ENCODE measurements around the gene TMEM205. TPM values are rescaled to one million over a fixed set of nuclear protein-coding genes. Genes with fewer than 3 reads are reported as not detected.

TMEM205 gene
- total and polyA plus RNA-seq, 2 experiments from 2014 or later, result 84.6 to 152 TPM

DNA sequence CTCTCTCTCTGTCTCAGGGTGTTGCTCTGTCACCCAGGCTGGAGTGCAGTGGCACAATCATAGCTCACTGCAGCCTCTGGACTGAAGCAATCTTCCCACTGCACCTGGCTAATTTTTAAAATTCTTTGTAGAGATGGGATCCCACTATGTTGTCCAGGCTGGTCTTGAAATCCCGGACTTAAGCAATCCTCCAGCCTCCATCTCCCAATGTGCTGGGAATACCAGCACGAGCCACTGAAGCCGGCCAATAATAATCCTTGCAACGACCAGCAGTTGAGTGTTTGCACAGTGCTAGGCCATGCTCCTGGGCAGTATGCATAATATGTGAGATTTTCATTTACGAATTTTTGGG, 38.7 kb upstream of the TMEM205 start:
- Histone ChIP-seq H2AFZ (no peak overlapping the region), H3F3A (ENCODE audit: insufficient read depth) (no peaks in the 10 kb centered on the region), H3K27ac (no peak overlapping the region), H4K20me1 (ENCODE audit: insufficient read depth) (no peaks in the 10 kb centered on the region), H3K27me3 (replicated peaks; ENCODE audit: insufficient read depth) (no peaks in the 10 kb centered on the region), H3K9ac (no peak overlapping the region), H3K4me1 (ENCODE audit: insufficient read depth) (no peaks in the 10 kb centered on the region), H3K9me3 (ENCODE audit: low read depth) (no peaks in the 10 kb centered on the region), H3K36me3 (ENCODE audit: low read depth) (no peaks in the 10 kb centered on the region), H3K9me2 (ENCODE audit: insufficient read depth) (no peaks in the 10 kb centered on the region), H3K4me2 (ENCODE audit: unreplicated experiment) (no peak overlapping the region), H3K79me2 (ENCODE audit: insufficient read depth) (peaks cover 7% of the 10 kb centered on the region; the same call in 1 of the 2 replicates), H3K4me3 (no peak overlapping the region)
- no peak for DNase-seq
- WGBS, 2 experiments (ENCODE audit: low coverage in 1 of 2, low lambda C conversion rate in 2 of 2, missing lambda C conversion rate in 2 of 2), result 62 to 68% methylated on average over 5 of the region's 5 CpGs
- TF ChIP-seq EZH2 (IDR thresholded peaks at IDR 0.05; ENCODE audit: insufficient read depth, poor library complexity, severe bottlenecking), result no peak
- no peak for TF ChIP-seq EZH2phosphoT487 (IDR thresholded peaks at IDR 0.05; ENCODE audit: insufficient read depth, low read depth)
- in situ Hi-C loops (cut with MboI), result no loop called here

DNA sequence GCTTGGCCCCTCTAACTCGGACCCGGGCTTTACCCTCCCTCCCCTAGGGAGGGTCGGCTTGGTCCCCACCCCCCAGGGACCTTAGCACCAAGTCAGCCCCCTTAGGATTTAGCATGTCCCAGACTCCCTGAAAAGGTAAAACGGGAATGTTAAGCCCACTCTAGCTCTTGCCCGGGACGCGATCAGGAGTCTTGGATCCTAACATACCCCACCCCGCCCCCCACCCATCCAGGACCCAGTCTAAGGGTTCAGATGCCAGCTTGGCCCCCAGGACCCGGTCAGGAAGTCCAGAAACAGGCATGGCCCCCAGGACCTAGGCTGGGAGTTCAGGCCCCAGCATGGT, 37.6 kb upstream of the TMEM205 start:
- Histone ChIP-seq H3K79me2 (ENCODE audit: insufficient read depth) (peaks cover 7% of the 10 kb centered on the region; the same call in 1 of the 2 replicates), H3K36me3 (ENCODE audit: low read depth) (no peaks in the 10 kb centered on the region), H3K9me3 (ENCODE audit: low read depth) (no peaks in the 10 kb centered on the region), H3F3A (ENCODE audit: insufficient read depth) (0 out of 2 replicates have a peak, but pooled peaks cover 6% of the 10 kb centered on the region), H3K4me2 (ENCODE audit: unreplicated experiment) (no peak overlapping the region), H3K9me2 (ENCODE audit: insufficient read depth) (no peaks in the 10 kb centered on the region), H3K9ac (no peak overlapping the region), H3K27ac (no peak overlapping the region), H4K20me1 (ENCODE audit: insufficient read depth) (no peaks in the 10 kb centered on the region), H3K27me3 (replicated peaks; ENCODE audit: insufficient read depth) (no peaks in the 10 kb centered on the region), H2AFZ (peak overlapping the region; percentile 34; the same call in 1 of the 2 replicates), H3K4me3 (no peak overlapping the region), H3K4me1 (ENCODE audit: insufficient read depth) (peaks cover 5% of the 10 kb centered on the region; the same call in 1 of the 2 replicates)
- DNase-seq, result no peak
- WGBS, 2 experiments (ENCODE audit: low coverage in 1 of 2, low lambda C conversion rate in 2 of 2, missing lambda C conversion rate in 2 of 2), result 2 to 5% methylated on average over 8 of the region's 9 CpGs
- in situ Hi-C loops (cut with MboI), result no loop called here
- TF ChIP-seq EZH2phosphoT487 (IDR thresholded peaks at IDR 0.05; ENCODE audit: insufficient read depth, low read depth) (no peak), EZH2 (IDR thresholded peaks at IDR 0.05; ENCODE audit: insufficient read depth, poor library complexity, severe bottlenecking) (no peak)

DNA sequence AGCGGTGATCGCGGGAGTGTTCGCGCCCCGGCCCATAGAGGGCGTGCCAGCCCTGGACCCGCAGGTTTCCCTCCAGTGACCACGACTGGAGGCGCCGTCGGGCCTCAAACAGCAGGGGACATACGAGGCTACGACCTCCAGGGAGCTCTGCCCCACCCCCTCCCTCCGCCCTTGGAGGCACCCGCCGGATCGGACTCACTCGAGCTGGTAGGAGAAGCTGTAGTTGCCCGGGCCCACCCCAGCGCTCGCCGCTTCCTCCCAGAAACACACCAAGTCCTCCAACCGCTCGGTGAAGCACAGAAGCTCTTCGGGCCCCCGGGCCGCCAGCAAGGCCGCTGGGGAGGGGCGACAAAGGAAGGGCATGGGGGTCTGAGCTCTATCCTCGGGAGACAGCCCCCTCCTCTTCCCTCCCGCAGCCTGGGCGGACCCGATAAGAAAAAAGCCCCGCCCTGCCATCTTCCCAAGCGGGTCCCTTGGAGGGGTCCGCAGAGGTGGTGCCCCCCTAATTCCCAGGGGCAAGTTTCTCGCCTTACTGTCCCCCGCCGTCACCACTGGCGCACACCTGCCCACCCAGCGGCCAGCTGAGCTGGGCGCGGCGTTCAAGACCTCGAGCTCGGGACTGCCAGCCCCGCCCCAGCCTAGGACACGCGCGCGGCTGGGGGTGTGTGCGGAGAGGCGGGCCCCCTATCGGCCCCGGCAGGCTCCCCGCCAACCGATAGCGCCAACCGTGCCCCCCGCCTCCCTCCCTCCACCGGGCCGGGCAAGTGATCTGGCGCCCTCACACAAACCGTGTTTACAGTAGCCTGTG, 37.0 kb upstream of the TMEM205 start:
- H3K27ac ChIP-seq, result no peak overlapping the region
- WGBS, 2 experiments (ENCODE audit: low coverage in 1 of 2, low lambda C conversion rate in 2 of 2, missing lambda C conversion rate in 2 of 2), result 2 to 4% methylated on average over 42 to 51 of the region's 65 CpGs
- no peaks in the 10 kb centered on the region for H3K36me3 ChIP-seq (ENCODE audit: low read depth)
- no peaks in the 10 kb centered on the region for H3K27me3 ChIP-seq (replicated peaks; ENCODE audit: insufficient read depth)
- no peak for TF ChIP-seq EZH2 (IDR thresholded peaks at IDR 0.05; ENCODE audit: insufficient read depth, poor library complexity, severe bottlenecking)
- TF ChIP-seq EZH2phosphoT487 (IDR thresholded peaks at IDR 0.05; ENCODE audit: insufficient read depth, low read depth), result no peak
- H3F3A ChIP-seq (ENCODE audit: insufficient read depth), result peaks cover 11% of the 10 kb centered on the region
- no peak overlapping the region for H3K9ac ChIP-seq
- H3K9me2 ChIP-seq (ENCODE audit: insufficient read depth), result no peaks in the 10 kb centered on the region
- peak overlapping the region; percentile 34 for H2AFZ ChIP-seq
- H3K4me1 ChIP-seq (ENCODE audit: insufficient read depth), result peaks cover 10% of the 10 kb centered on the region
- DNase-seq, result peak; percentile 55
- H3K4me3 ChIP-seq, result no peak overlapping the region
- no peaks in the 10 kb centered on the region for H4K20me1 ChIP-seq (ENCODE audit: insufficient read depth)
- in situ Hi-C loops (cut with MboI), result no loop called here
- peaks cover 7% of the 10 kb centered on the region; the same call in 1 of the 2 replicates for H3K79me2 ChIP-seq (ENCODE audit: insufficient read depth)
- H3K4me2 ChIP-seq (ENCODE audit: unreplicated experiment), result no peak overlapping the region
- no peaks in the 10 kb centered on the region for H3K9me3 ChIP-seq (ENCODE audit: low read depth)

DNA sequence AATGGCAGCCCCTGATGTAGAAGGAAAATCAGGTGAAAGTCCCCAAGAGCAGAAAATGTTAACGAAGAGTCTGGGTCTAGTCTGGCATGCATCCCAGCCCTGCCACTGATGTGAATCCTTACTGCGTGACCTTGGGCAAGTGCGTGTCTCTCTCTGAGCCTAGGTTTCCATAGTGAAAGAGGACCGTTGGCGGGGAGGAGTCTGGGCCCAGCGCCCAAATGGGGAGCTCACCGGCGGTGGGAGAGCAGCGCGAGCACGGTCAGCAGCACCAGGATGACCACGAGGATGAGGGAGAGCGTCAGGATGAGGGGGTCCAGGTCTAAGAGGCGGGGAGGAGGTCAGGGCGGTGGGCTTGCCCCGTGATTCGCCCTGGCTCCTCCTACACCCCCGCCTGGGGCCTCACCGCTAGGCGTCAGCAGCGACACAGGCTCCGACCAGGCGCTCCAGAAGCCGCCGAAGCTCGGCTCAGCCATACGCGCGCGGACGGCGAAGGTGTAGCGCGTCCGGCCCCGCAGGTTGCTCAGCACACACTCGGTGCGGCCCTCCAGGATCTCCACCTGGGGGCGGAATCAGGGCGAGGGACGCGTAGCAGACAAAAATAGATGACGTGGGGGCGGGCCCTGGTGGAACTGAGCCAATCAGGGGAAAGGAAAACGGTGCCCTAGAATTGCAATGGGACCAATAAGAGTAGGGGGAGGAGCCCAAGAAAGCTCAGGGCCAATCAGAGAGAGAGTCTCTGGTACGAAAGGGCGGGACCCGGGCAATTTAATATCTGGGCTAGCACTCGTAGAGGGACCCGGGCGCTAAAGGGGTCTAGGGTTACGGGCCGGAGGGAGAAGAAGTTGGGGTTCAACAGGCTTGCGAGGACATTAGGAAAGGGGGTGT, 34.8 kb upstream of the TMEM205 start:
- peak; percentile 97 for DNase-seq
- Histone ChIP-seq H3K4me1 (ENCODE audit: insufficient read depth) (peaks cover 25% of the 10 kb centered on the region), H3K9me2 (ENCODE audit: insufficient read depth) (no peaks in the 10 kb centered on the region), H3K36me3 (ENCODE audit: low read depth) (no peaks in the 10 kb centered on the region), H3K27ac (peak overlapping the region; percentile 51), H2AFZ (peak overlapping the region; percentile 87), H3K4me2 (ENCODE audit: unreplicated experiment) (peak overlapping the region; percentile 89), H4K20me1 (ENCODE audit: insufficient read depth) (no peaks in the 10 kb centered on the region), H3K9ac (peak overlapping the region; percentile 80), H3K9me3 (ENCODE audit: low read depth) (no peaks in the 10 kb centered on the region), H3F3A (ENCODE audit: insufficient read depth) (peaks cover 24% of the 10 kb centered on the region), H3K27me3 (replicated peaks; ENCODE audit: insufficient read depth) (no peaks in the 10 kb centered on the region), H3K4me3 (peak overlapping the region; percentile 83), H3K79me2 (ENCODE audit: insufficient read depth) (peaks cover 7% of the 10 kb centered on the region; the same call in 1 of the 2 replicates)
- WGBS, 2 experiments (ENCODE audit: low coverage in 1 of 2, low lambda C conversion rate in 2 of 2, missing lambda C conversion rate in 2 of 2), result 0 to 1% methylated on average over 50 to 54 of the region's 54 CpGs
- in situ Hi-C loops (cut with MboI), result no loop called here
- TF ChIP-seq EZH2 (IDR thresholded peaks at IDR 0.05; ENCODE audit: insufficient read depth, poor library complexity, severe bottlenecking), result no peak
- no peak for TF ChIP-seq EZH2phosphoT487 (IDR thresholded peaks at IDR 0.05; ENCODE audit: insufficient read depth, low read depth)
